ENCODE data around the gene EFEMP1.
"Not testable (repeated sequence)": the region's sequence is repeated elsewhere in the genome, so short reads cannot be mapped to it uniquely, and the experiment has no call there.

Gene EFEMP1

GRCh38 chr2:55843096-55843993 is 80.2 kb downstream of the EFEMP1 start:
- Mint-ChIP-seq H3K4me3 (no peak overlapping the region), H3K27ac (no peak overlapping the region), H3K4me1 (no peaks in the 10 kb centered on the region), H3K27me3 (no peaks in the 10 kb centered on the region), H3K9me3 (no peaks in the 10 kb centered on the region)
- DNase-seq (no peak), ATAC-seq (no peak)

DNA sequence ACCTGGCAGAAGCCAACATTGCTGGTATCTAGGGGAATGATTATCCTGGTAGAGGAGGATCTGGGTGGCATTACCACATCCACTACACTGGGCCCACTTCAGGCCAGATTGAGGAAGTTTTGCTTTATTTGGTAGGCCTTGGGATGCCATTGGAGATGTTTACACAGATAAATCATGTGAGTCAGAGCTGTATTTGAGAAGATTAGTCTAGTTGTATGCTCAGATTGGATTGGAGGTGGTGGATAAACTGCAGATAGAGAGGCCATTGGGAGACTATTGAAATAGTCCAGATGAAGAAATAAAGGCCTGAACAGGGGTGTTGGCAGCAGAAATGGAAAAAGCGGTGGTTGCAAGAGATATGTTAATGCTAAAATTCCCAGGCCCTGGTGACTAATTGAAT is 81.5 kb downstream of the EFEMP1 start:
- no peak for ATAC-seq
- DNase-seq = no peak
- Mint-ChIP-seq H3K27ac (no peak overlapping the region), H3K4me3 (no peak overlapping the region), H3K9me3 (no peaks in the 10 kb centered on the region), H3K27me3 (no peaks in the 10 kb centered on the region), H3K4me1 (no peaks in the 10 kb centered on the region)

- H3K27me3 Mint-ChIP-seq = no peaks in the 10 kb centered on the region
- ATAC-seq (no peak), DNase-seq (no peak)
- no peak overlapping the region for H3K4me3 Mint-ChIP-seq
- H3K27ac Mint-ChIP-seq = no peak overlapping the region
- H3K4me1 Mint-ChIP-seq = no peaks in the 10 kb centered on the region
- peaks cover 0 to 10% of the 10 kb centered on the region in 2 donors for H3K9me3 Mint-ChIP-seq
Measured at GRCh38 chr2:55840460-55840859, 83.1 kb downstream of the EFEMP1 start.

- DNase-seq = no peak
- H3K27ac Mint-ChIP-seq = no peak overlapping the region
- H3K27me3 Mint-ChIP-seq = no peaks in the 10 kb centered on the region
- H3K4me3 Mint-ChIP-seq = no peak overlapping the region
- peaks cover 0 to 20% of the 10 kb centered on the region in 2 donors for H3K9me3 Mint-ChIP-seq
- no peaks in the 10 kb centered on the region for H3K4me1 Mint-ChIP-seq
- ATAC-seq = no peak
Measured at GRCh38 chr2:55839182-55839819, 84.3 kb downstream of the EFEMP1 start.

DNA sequence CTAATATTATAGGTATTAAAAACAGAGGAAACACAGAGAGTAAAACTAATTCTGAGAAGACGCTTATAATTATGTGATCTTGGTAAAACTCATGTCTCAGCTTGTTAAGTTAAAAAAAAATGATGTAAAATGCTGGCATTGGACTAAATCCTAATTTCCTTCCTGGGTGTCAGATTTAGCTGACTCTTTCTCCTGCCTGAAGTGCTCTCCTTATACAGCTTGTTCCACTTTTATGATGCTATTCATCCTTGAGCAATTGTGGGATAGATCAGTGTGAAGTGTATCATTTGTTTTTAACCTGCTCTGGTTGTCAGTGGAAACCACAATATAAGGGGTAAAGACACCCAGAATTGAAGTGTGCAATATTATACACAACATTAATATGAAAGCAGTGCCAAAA is 84.9 kb downstream of the EFEMP1 start:
- Mint-ChIP-seq H3K4me1 (no peaks in the 10 kb centered on the region), H3K27me3 (no peaks in the 10 kb centered on the region), H3K9me3 (peaks cover 0 to 22% of the 10 kb centered on the region in 2 donors), H3K27ac (peak overlapping the region in 1 of 2 donors; percentile 1), H3K4me3 (no peak overlapping the region)
- ATAC-seq (no peak), DNase-seq (no peak)

GRCh38 chr2:55838117-55838516 is 85.5 kb downstream of the EFEMP1 start:
- not testable (repeated sequence) for H3K27me3 Mint-ChIP-seq, H3K4me1 Mint-ChIP-seq, ATAC-seq, H3K27ac Mint-ChIP-seq, DNase-seq, H3K4me3 Mint-ChIP-seq
- H3K9me3 Mint-ChIP-seq = peaks cover 0 to 22% of the 10 kb centered on the region in 2 donors

- H3K4me1 Mint-ChIP-seq = no peaks in the 10 kb centered on the region
- ATAC-seq = no peak
- H3K27ac Mint-ChIP-seq = no peak overlapping the region
- H3K4me3 Mint-ChIP-seq = no peak overlapping the region
- peaks cover 0 to 22% of the 10 kb centered on the region in 2 donors for H3K9me3 Mint-ChIP-seq
- DNase-seq = no peak
- no peaks in the 10 kb centered on the region for H3K27me3 Mint-ChIP-seq
Measured at GRCh38 chr2:55837073-55837472, 86.5 kb downstream of the EFEMP1 start.

DNA sequence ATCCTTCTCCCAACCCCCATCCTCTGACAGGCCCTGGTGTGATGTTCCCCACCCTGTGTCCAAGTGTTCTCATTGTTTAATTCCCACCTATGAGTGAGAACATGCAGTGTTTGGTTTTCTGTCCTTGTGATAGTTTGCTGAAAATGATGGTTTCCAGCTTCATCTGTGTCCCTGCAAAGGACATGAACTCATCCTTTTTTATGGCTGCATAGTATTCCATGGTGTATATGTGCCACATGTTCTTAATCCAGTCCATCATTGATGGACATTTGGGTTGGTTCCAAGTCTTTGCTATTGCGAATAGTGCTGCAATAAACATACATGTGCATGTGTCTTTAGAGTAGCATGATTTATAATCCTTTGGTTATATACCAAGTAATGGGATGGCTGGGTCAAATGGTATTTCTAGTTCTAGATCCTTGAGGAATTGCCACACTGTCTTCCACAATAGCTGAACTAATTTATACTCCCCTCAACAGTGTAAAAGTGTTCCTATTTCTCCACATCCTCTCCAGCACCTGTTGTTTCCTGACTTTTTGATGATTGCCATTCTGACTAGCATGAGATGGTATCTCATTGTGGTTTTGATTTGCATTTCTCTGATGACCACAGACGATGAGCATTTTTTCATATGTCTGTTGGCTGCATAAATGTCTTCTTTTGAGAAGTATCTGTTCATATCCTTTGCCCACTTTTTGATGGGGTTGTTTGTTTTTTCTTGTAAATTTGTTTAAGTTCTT is 91.7 kb downstream of the EFEMP1 start:
- H3K4me1 Mint-ChIP-seq, H3K27ac Mint-ChIP-seq, H3K27me3 Mint-ChIP-seq, H3K4me3 Mint-ChIP-seq, DNase-seq, ATAC-seq: not testable (repeated sequence)
- peaks cover 0 to 22% of the 10 kb centered on the region in 2 donors for H3K9me3 Mint-ChIP-seq

DNA sequence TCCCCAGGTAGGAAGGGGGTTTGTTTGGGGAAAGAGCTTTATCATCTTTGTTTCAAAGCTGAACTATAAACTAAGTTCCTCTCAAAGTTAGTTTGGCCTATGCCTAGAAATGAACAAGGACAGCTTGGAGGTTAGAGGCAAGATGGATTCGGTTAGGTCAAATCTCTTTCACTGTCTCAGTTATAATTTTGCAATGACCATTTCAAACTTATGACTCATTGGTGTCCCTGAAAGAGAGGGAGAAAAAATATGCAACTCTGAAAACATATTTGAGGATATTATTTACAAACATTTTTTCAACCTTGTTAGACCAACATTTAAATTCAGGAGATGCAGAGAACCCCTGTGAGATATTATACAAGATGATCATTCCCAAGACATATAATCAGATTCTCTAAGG is 95.7 kb downstream of the EFEMP1 start:
- H3K9me3 Mint-ChIP-seq = peaks cover 0 to 8% of the 10 kb centered on the region in 2 donors
- no peak overlapping the region for H3K27ac Mint-ChIP-seq
- no peaks in the 10 kb centered on the region for H3K27me3 Mint-ChIP-seq

DNA sequence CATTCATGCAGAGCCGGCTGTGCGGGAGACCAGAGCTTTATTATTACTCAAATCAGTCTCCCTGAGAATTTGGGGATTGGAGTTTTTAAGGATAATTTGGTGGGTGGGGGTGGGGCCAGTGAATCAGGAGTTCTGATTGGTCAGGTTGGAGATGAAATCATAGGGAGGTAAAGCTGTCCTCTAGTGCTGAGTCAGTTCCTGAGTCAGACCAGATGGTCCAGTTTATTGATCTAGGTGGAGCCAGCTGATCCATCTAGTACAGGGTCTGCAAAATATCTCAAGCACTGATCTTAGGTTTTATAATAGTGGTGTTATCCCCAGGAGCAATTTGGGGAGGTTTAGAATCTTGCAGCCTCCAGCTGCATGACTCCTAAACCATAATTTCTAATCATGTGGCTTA is 96.2 kb downstream of the EFEMP1 start:
- ATAC-seq, DNase-seq: not testable (repeated sequence)

More for the DNA sequence above, 95.7 kb downstream of the EFEMP1 start:
- no peak for ATAC-seq
- no peak overlapping the region for H3K4me3 Mint-ChIP-seq
- DNase-seq = no peak
- no peaks in the 10 kb centered on the region for H3K4me1 Mint-ChIP-seq

GRCh38 chr2:55826246-55826645 is 97.3 kb downstream of the EFEMP1 start:
- no peak for DNase-seq
- no peaks in the 10 kb centered on the region for H3K27me3 Mint-ChIP-seq
- H3K4me1 Mint-ChIP-seq = no peaks in the 10 kb centered on the region
- peaks cover 0 to 8% of the 10 kb centered on the region in 2 donors for H3K9me3 Mint-ChIP-seq
- ATAC-seq = no peak
- H3K4me3 Mint-ChIP-seq = no peak overlapping the region
- H3K27ac Mint-ChIP-seq = no peak overlapping the region

More for the DNA sequence above, 96.2 kb downstream of the EFEMP1 start:
- not testable (repeated sequence) for H3K4me1 Mint-ChIP-seq, H3K4me3 Mint-ChIP-seq, H3K27me3 Mint-ChIP-seq, H3K27ac Mint-ChIP-seq, H3K9me3 Mint-ChIP-seq

GRCh38 chr2:55824551-55825096 is 99.0 kb downstream of the EFEMP1 start:
- H3K27me3 Mint-ChIP-seq = no peaks in the 10 kb centered on the region
- H3K9me3 Mint-ChIP-seq = peaks cover 0 to 8% of the 10 kb centered on the region in 2 donors
- H3K4me1 Mint-ChIP-seq = no peaks in the 10 kb centered on the region
- no peak for DNase-seq
- H3K4me3 Mint-ChIP-seq = no peak overlapping the region
- ATAC-seq = peak; percentile 31
- no peak overlapping the region for H3K27ac Mint-ChIP-seq

All from stimulated activated naive CD8-positive, alpha-beta T cell treated with anti-CD3 and anti-CD28 coated beads, Interleukin-15, amount 100 ng/mL, for 72 hours (primary cell).